Thyroid gland (tissue), 4 donors: Measurements from ENCODE around the gene MYDGF. TPM values are rescaled to one million over a fixed set of nuclear protein-coding genes. Genes with fewer than 3 reads are reported as not detected.

Experiments
- DNase-seq, 2 donors: peaks; one replicate each; pipeline ENCODE4 v3.0.0-alpha.2; 2019
- H3K27ac ChIP-seq, 3 donors: fragments of 200-600 bp; sonication (generic); 1 replicate in 2 of 3; 2 replicates in 1 of 3; pipeline ENCODE4 v1.5.1; 2016 to 2019; ENCODE audit warnings: mild to moderate bottlenecking in 1 of 3, moderate library complexity in 1 of 3
- H3K27me3 ChIP-seq: fragments of 200-600 bp; sonication (generic); one replicate; pipeline ENCODE4 v1.5.1; 2019
- H3K36me3 ChIP-seq, 2 donors: fragments of 200-600 bp; sonication (generic); one replicate each; pipeline ENCODE4 v1.5.1; 2016 to 2019
- H3K4me1 ChIP-seq, 2 donors: fragments of 200-600 bp; sonication (generic); one replicate each; pipeline ENCODE4 v1.5.1; 2017 to 2019
- H3K4me3 ChIP-seq, 3 donors: fragments of 200-600 bp; sonication (generic); replicated peaks in 1 of 3; 1 replicate in 2 of 3; 2 replicates in 1 of 3; pipeline ENCODE4 v1.5.1; 2016; ENCODE audit warnings: mild to moderate bottlenecking in 1 of 3
- H3K9me3 ChIP-seq: fragments of 200-600 bp; sonication (generic); one replicate; pipeline ENCODE4 v1.5.1; 2017
- POLR2A ChIP-seq, 2 donors: fragments of 450-650 bp; IDR thresholded peaks; one replicate each; pipeline ENCODE4 v1.6.1; 2017; ENCODE audit warnings: antibody characterized with exemption in 2 of 2, mild to moderate bottlenecking in 2 of 2, moderate library complexity in 1 of 2
- WGBS, 2 donors: methylation state at CpG; one replicate each; pipeline ENCODE4 v1.1.5; 2017; 5-methylcytosine and 5-hydroxymethylcytosine counted together
- intact Hi-C: fragments of 100-400 bp; cut with DNase I; formaldehyde crosslinking; loops from one replicate; pipeline ENCODE4 v1.15.1; 2023
- total RNA-seq, 4 donors: library from RNA; depleted of rRNA; stranded (reverse); fragments of >200 nt; gene quantifications; one replicate each; pipeline ENCODE4 v1.2.3, GENCODE V29; 2016
- TF ChIP-seq, protein P1 (sequence below), 6 experiments: fragments of 200-600 bp in 3 of 6; fragments of 450-650 bp in 3 of 6; sonication (generic) in 3 of 6; IDR thresholded peaks; one replicate each; pipeline ENCODE4 v1.5.1; 2016 to 2019; ENCODE audit warnings: antibody characterized with exemption in 6 of 6, mild to moderate bottlenecking in 2 of 6, inconsistent platforms in 1 of 6, moderate library complexity in 1 of 6

Gene MYDGF
- total RNA-seq, 4 donors from 2014 or later, result 48.0 to 72.6 (median 65.2) TPM

DNA sequence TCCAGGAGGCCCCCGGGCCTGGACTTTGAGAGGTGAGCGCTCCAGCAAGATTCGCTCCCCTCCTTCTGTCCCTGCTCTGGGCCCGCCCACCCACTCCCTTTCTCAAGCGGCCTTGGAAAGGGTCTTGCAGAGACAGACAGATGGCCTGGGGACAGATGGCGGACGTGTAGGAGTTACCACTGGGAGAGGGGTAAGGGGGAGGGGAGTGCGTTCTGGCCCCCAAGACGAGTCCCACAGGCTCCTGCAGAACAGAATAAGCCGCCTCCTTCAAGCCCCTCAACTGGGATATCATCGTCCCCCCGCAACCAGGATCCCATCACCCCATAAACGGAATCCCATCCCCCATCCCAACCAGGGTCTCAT lies 34.4 kb downstream of the MYDGF start:
- H3K4me3 ChIP-seq, result peak overlapping the region in 1 of 3 donors; percentile 29
- no peaks in the 10 kb centered on the region for H3K36me3 ChIP-seq
- H3K9me3 ChIP-seq, result no peaks in the 10 kb centered on the region
- no peak for DNase-seq
- TF ChIP-seq, protein P1, sequence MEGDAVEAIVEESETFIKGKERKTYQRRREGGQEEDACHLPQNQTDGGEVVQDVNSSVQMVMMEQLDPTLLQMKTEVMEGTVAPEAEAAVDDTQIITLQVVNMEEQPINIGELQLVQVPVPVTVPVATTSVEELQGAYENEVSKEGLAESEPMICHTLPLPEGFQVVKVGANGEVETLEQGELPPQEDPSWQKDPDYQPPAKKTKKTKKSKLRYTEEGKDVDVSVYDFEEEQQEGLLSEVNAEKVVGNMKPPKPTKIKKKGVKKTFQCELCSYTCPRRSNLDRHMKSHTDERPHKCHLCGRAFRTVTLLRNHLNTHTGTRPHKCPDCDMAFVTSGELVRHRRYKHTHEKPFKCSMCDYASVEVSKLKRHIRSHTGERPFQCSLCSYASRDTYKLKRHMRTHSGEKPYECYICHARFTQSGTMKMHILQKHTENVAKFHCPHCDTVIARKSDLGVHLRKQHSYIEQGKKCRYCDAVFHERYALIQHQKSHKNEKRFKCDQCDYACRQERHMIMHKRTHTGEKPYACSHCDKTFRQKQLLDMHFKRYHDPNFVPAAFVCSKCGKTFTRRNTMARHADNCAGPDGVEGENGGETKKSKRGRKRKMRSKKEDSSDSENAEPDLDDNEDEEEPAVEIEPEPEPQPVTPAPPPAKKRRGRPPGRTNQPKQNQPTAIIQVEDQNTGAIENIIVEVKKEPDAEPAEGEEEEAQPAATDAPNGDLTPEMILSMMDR (IDR thresholded peaks at IDR 0.05), result no peak
- TF ChIP-seq POLR2A (IDR thresholded peaks at IDR 0.05), result no peak
- WGBS, 2 donors, result 20 to 25% methylated on average over 7 of the region's 13 CpGs
- H3K4me1 ChIP-seq, result peaks cover 8 to 16% of the 10 kb centered on the region in 2 donors
- no peak overlapping the region for H3K27ac ChIP-seq
- H3K27me3 ChIP-seq, result no peaks in the 10 kb centered on the region
- intact Hi-C loops, result loop anchor here (5.0 kb wide), 2 partner anchors 58 to 78 kb away; partner anchors contain the start of gene SEMA6B

DNA sequence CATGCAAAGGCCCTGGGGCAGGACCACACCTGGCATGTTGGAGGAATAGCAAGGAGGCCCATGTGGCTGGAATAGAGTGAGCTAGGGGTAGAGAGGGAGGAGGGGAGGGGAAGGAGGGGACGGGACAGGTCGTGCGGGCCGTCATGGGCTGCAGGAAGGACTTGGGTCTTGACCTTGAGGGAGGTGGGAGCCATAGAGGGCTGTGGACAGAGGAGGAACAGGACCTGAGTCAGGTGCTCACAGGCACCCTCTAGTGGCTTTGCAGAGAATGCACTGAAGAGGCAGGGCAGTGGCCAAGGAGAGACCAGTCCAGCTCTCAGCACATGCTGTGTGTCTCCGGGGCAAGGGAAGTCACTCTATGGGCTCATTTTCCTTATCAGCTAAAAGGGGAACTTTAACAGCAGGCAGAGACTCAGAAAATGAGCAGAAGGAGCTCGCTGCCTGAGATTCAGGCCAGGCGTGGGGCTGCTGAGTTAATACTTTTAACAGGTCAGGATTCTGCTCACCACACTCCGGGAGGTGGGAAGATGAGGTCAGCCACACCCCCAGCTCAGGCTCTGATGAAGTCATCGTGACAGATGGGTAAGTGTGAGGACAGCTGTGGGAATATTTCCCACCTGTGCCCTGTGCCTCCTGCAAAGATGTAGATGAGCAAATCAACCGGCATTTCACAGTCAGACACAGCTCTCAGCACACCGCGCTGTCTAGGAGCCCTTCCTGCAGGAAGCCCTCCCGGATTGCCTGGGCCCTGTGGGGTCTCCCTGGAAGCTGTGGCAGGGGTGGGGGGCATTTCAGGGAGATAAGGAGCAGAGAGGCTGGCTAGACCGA lies 36.8 kb downstream of the MYDGF start:
- H3K4me1 ChIP-seq, result peaks cover 2 to 13% of the 10 kb centered on the region in 2 donors
- no peak for TF ChIP-seq POLR2A (IDR thresholded peaks at IDR 0.05)
- TF ChIP-seq, protein P1 (IDR thresholded peaks at IDR 0.05), result peak; percentile 29 to 65 (median 42)
- H3K27me3 ChIP-seq, result no peaks in the 10 kb centered on the region
- DNase-seq, result peak; percentile 29 to 35
- H3K4me3 ChIP-seq, result no peak overlapping the region
- no peak overlapping the region for H3K27ac ChIP-seq
- intact Hi-C loops, result no loop called here
- no peaks in the 10 kb centered on the region for H3K36me3 ChIP-seq
- 40 to 54% methylated on average over 14 of the region's 14 CpGs for WGBS, 2 donors
- no peaks in the 10 kb centered on the region for H3K9me3 ChIP-seq

DNA sequence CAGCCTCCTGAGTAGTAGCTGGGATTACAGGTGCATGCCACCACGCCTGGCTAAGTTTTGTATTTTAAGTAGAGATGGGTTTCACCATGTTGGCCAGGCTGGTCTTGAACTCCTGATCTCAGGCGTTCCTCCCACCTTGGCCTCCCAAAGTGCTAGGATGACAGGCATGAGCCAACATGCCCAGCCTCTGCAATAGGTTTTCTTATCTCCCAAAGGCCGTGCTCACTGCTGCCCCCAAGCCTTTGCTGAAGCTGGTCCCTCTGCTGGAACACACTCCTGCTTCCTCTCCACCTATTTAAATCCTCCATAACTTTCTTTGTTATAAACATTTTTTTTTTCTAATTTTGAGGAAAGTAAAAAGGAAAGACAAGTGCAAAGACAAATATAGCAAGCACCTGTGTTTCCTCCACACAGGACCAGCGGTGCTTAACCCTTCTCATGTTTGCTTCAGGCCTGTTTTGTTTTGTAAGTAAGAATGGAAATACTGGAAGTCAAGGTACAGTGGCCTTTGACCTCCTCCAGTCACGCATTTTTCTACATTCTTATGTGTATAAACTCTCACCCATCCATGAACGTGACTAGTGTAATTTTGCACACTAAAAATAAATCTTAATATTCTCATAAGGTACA lies 45.3 kb downstream of the MYDGF start:
- intact Hi-C loops, result no loop called here

DNA sequence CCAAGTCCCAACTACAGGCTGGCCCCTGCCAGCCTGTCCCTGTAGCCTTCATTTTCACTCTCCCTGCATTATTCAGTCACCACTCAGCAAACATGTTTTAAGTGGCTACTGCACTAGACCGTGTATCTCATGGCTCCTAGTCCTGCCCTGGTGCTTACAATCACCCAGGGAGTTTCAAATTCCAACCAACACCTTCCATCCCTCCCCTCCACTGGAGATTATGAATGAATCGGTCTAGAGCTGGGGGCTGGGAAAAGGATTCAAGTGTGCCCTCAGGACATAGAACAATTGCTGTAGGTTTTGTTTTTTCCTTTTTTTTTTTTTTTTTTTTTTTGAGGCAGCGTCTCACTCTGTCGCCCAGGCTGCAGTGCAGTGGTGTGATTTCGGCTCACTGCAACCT lies 45.8 kb downstream of the MYDGF start:
- intact Hi-C loops, result no loop called here
- Histone ChIP-seq H3K4me1 (no peaks in the 10 kb centered on the region), H3K4me3 (no peak overlapping the region), H3K27me3 (no peaks in the 10 kb centered on the region), H3K9me3 (no peaks in the 10 kb centered on the region), H3K36me3 (no peaks in the 10 kb centered on the region), H3K27ac (no peak overlapping the region)
- DNase-seq, result no peak
- TF ChIP-seq, protein P1 (IDR thresholded peaks at IDR 0.05), result no peak
- TF ChIP-seq POLR2A (IDR thresholded peaks at IDR 0.05), result no peak
- 52 to 61% methylated on average over 5 of the region's 5 CpGs for WGBS, 2 donors

More for the DNA sequence above, 45.3 kb downstream of the MYDGF start:
- Histone ChIP-seq H3K4me1 (no peaks in the 10 kb centered on the region), H3K27ac (no peak overlapping the region), H3K27me3 (no peaks in the 10 kb centered on the region), H3K9me3 (no peaks in the 10 kb centered on the region), H3K36me3 (no peaks in the 10 kb centered on the region), H3K4me3 (no peak overlapping the region)
- no peak for DNase-seq
- no peak for TF ChIP-seq POLR2A (IDR thresholded peaks at IDR 0.05)
- TF ChIP-seq, protein P1 (IDR thresholded peaks at IDR 0.05), result no peak
- WGBS, 2 donors, result 56 to 61% methylated on average over 6 of the region's 6 CpGs
